GM23338 (cell line): ENCODE measurements around the gene INSL3.
"Not testable (repeated sequence)": the region's sequence is repeated elsewhere in the genome, so short reads cannot be mapped to it uniquely, and the experiment has no call there.

Experiments
- CTCF ChIP-seq, 2 experiments: fragments of 200-600 bp in 1 of 2; sonication (generic) in 1 of 2; conservative IDR thresholded peaks; 2 replicates each; pipeline versions ENCODE4 v1.5.1 to v1.6.1; 2016 to 2017; ENCODE audit warnings: antibody characterized with exemption in 2 of 2, low read depth in 2 of 2, mild to moderate bottlenecking in 2 of 2, moderate library complexity in 1 of 2
- EZH2 ChIP-seq: fragments of 200-600 bp; sonication (generic); IDR thresholded peaks from one replicate; pipeline ENCODE4 v1.8.0; 2017; ENCODE audit warnings: antibody characterized with exemption, mild to moderate bottlenecking, low read depth; ENCODE audit not compliant: unreplicated experiment
- POLR2AphosphoS5 ChIP-seq: IDR thresholded peaks from 2 replicates; pipeline ENCODE4 v1.6.1; 2016; ENCODE audit warnings: antibody characterized with exemption, low read depth
- STAT1 ChIP-seq: IDR thresholded peaks from one replicate; pipeline ENCODE4 v1.6.1; 2016; ENCODE audit warnings: antibody characterized with exemption; ENCODE audit not compliant: unreplicated experiment

DNA sequence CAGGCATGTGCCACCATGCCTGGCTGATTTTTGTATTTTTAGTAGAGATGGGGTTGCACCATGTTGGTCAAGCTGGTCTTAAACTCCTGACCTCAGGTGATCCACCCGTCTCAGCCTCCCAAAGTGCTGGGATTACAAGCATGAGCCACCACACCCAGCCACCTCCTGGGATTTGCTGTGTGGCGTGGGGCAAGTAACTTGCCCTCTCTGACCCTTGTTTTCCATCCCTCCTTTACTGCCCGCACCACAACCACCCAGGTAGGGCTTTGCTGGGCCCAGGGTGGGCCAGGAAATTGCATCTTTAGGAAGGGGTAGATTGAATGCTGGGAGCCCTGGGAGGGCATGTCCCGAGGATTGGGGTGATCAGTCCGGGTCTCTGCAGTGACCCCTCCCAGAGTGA lies 37.6 kb downstream of the INSL3 start:
- TF ChIP-seq CTCF (conservative IDR thresholded peaks at IDR 0.05; ENCODE audit: low read depth in 2 of 2); EZH2; STAT1; POLR2AphosphoS5: not testable (repeated sequence)
